Natural killer cell (primary cell): ENCODE measurements around the gene PNMA6E. TPM values are rescaled to one million over a fixed set of nuclear protein-coding genes. Genes with fewer than 3 reads are reported as not detected.

Experiments
- ATAC-seq, 3 donors: fragments of 150-1000 bp in 2 of 3; fragments of 200-7000 bp in 1 of 3; cut with Tn5 transposase; 1 replicate in 1 of 3; 2 replicates in 2 of 3; pipeline ENCODE4 v1.10.0; 2021; ENCODE audit warnings: mild to moderate bottlenecking in 2 of 3, moderate library complexity in 2 of 3
- DNase-seq, 2 donors: peaks; one replicate each; pipeline versions ENCODE4 v3.0.0 to v3.0.0-alpha.2; 2013 to 2021; ENCODE audit warnings: mixed read lengths in 1 of 2
- H3K27ac ChIP-seq: one replicate; pipeline ENCODE4 v1.5.1; 2013; ENCODE audit warnings: mild to moderate bottlenecking, low read length
- H3K27me3 ChIP-seq: one replicate; pipeline ENCODE4 v1.6.1; 2013; ENCODE audit warnings: low read length; ENCODE audit not compliant: control insufficient read depth, insufficient read depth
- H3K36me3 ChIP-seq: one replicate; pipeline ENCODE4 v1.6.1; 2013; ENCODE audit warnings: low read length; ENCODE audit not compliant: control insufficient read depth, insufficient read depth
- H3K4me1 ChIP-seq: one replicate; pipeline ENCODE4 v1.6.1; 2013; ENCODE audit warnings: low read length; ENCODE audit not compliant: control insufficient read depth, insufficient read depth
- H3K4me3 ChIP-seq: one replicate; pipeline ENCODE4 v1.5.1; 2013; ENCODE audit warnings: low read length
- H3K9me3 ChIP-seq: one replicate; pipeline ENCODE4 v1.6.1; 2013; ENCODE audit warnings: low read length; ENCODE audit not compliant: control insufficient read depth, insufficient read depth
- H3K27ac Mint-ChIP-seq, 2 donors: one replicate each; pipeline ENCODE4 v1.8.0; 2022; ENCODE audit warnings: mild to moderate bottlenecking in 2 of 2, mixed read lengths in 2 of 2, moderate library complexity in 1 of 2
- H3K27me3 Mint-ChIP-seq, 2 donors: one replicate each; pipeline ENCODE4 v1.8.0; 2022; ENCODE audit warnings: low read depth in 2 of 2, mixed read lengths in 2 of 2
- H3K36me3 Mint-ChIP-seq: one replicate; pipeline ENCODE4 v1.8.0; 2022; ENCODE audit warnings: mixed read lengths
- H3K4me1 Mint-ChIP-seq, 2 donors: one replicate each; pipeline ENCODE4 v1.8.0; 2022; ENCODE audit warnings: mixed read lengths in 2 of 2
- H3K4me3 Mint-ChIP-seq: one replicate; pipeline ENCODE4 v1.8.0; 2022; ENCODE audit warnings: mild to moderate bottlenecking, moderate library complexity, mixed read lengths
- H3K9me3 Mint-ChIP-seq, 2 donors: one replicate each; pipeline ENCODE4 v1.8.0; 2022; ENCODE audit warnings: mixed read lengths in 2 of 2
- WGBS: methylation state at CpG from one replicate; pipeline ENCODE4 v1.1.7; 2013; ENCODE audit warnings: missing lambda C conversion rate; ENCODE audit not compliant: insufficient coverage; 5-methylcytosine and 5-hydroxymethylcytosine counted together
- intact Hi-C: fragments of 100-400 bp; cut with micrococcal nuclease; formaldehyde crosslinking; loops from one replicate; pipeline ENCODE4 v1.14.2; 2022
- total RNA-seq, 4 donors: library from RNA; stranded (reverse); fragments of 120-200 nt in 1 of 4; gene quantifications; one replicate each; pipeline versions ENCODE4 v1.2.3 to v1.2.4, GENCODE V29; 2013 to 2022
- TF ChIP-seq, protein P1 (sequence below): fragments of 200-600 bp; IDR thresholded peaks from one replicate; pipeline ENCODE4 v1.8.0; 2022; ENCODE audit warnings: antibody characterized with exemption

Gene PNMA6E
- total RNA-seq, 3 donors from 2014 or later (not counting 1 experiment from before 2014, with no cell fraction given) = not detected

DNA sequence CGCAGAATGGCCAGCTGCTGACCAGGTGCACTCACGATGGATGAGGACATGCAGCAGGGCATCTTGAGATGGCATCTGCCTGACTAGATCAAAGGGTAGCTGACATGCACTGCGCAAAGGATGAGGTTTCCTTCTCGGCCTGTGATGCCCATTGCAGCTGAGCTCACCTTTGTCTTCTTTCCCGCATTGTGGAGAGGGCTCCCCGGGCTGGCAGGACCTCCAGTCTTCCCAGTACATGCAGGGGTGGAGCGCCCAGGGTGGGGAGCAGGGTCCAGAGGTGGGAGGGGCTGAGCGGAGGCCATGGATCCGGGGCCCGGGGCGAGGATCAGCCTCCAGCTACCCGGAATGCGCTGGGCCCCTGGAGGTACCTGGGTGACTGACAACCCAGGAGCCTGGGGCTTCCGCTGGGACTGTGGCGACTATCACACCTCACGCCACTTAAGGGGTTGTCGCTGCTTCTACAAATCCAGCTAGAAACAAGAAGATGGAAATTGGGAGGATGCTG lies 32.7 kb upstream of the PNMA6E start:
- WGBS = 95% methylated on average over 17 of the region's 17 CpGs
- ATAC-seq = no peak

DNA sequence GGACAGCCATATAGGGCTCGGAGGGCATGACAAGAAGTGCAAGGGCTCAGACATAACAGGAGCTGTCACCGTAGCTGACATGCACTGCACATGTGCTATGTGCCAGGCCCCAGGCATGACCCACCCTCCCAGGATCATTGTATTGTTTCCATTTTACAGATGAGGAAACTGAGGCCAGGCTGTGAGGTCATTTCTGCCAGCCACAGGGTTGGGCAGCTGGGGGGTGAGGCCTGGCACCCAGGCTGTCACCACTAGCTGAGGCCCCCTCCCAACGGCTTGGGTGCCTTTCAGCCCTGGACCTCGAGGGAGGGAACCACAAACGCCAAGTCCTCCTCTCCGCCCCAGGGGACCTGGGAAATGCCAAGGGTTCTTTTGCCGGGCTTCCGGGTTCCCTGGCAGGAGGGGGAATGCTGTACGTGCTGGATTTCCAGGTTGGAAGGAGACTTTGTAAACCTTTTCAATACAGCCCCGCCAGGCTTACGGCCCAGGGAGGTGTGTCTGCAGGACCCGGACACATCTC lies 32.1 kb upstream of the PNMA6E start:
- Mint-ChIP-seq H3K27me3 (peaks cover 0 to 14% of the 10 kb centered on the region in 2 donors), H3K4me3 (no peak overlapping the region), H3K4me1 (no peaks in the 10 kb centered on the region), H3K9me3 (no peaks in the 10 kb centered on the region), H3K36me3 (no peaks in the 10 kb centered on the region), H3K27ac (no peak overlapping the region)
- H3K27me3 ChIP-seq = no peaks in the 10 kb centered on the region
- WGBS = 90% methylated on average over 11 of the region's 12 CpGs
- no peak for ATAC-seq
- peaks cover 5% of the 10 kb centered on the region for H3K9me3 ChIP-seq
- no peaks in the 10 kb centered on the region for H3K36me3 ChIP-seq
- no peak overlapping the region for H3K4me3 ChIP-seq
- no peak for DNase-seq
- no peak overlapping the region for H3K27ac ChIP-seq
- no peaks in the 10 kb centered on the region for H3K4me1 ChIP-seq
- intact Hi-C loops = no loop called here
- TF ChIP-seq, protein P1, sequence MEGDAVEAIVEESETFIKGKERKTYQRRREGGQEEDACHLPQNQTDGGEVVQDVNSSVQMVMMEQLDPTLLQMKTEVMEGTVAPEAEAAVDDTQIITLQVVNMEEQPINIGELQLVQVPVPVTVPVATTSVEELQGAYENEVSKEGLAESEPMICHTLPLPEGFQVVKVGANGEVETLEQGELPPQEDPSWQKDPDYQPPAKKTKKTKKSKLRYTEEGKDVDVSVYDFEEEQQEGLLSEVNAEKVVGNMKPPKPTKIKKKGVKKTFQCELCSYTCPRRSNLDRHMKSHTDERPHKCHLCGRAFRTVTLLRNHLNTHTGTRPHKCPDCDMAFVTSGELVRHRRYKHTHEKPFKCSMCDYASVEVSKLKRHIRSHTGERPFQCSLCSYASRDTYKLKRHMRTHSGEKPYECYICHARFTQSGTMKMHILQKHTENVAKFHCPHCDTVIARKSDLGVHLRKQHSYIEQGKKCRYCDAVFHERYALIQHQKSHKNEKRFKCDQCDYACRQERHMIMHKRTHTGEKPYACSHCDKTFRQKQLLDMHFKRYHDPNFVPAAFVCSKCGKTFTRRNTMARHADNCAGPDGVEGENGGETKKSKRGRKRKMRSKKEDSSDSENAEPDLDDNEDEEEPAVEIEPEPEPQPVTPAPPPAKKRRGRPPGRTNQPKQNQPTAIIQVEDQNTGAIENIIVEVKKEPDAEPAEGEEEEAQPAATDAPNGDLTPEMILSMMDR = no peak

More for the DNA sequence above, 32.7 kb upstream of the PNMA6E start:
- no peak for DNase-seq
- H3K36me3 Mint-ChIP-seq = no peaks in the 10 kb centered on the region
- Histone ChIP-seq H3K9me3 (peaks cover 5% of the 10 kb centered on the region), H3K27me3 (no peaks in the 10 kb centered on the region), H3K4me1 (no peaks in the 10 kb centered on the region), H3K36me3 (no peaks in the 10 kb centered on the region), H3K27ac (no peak overlapping the region), H3K4me3 (no peak overlapping the region)
- no peak overlapping the region for H3K27ac Mint-ChIP-seq
- no peaks in the 10 kb centered on the region for H3K4me1 Mint-ChIP-seq
- H3K9me3 Mint-ChIP-seq = no peaks in the 10 kb centered on the region
- TF ChIP-seq, protein P1 = no peak
- no peak overlapping the region for H3K4me3 Mint-ChIP-seq
- H3K27me3 Mint-ChIP-seq = peaks cover 0 to 14% of the 10 kb centered on the region in 2 donors
- intact Hi-C loops = no loop called here

DNA sequence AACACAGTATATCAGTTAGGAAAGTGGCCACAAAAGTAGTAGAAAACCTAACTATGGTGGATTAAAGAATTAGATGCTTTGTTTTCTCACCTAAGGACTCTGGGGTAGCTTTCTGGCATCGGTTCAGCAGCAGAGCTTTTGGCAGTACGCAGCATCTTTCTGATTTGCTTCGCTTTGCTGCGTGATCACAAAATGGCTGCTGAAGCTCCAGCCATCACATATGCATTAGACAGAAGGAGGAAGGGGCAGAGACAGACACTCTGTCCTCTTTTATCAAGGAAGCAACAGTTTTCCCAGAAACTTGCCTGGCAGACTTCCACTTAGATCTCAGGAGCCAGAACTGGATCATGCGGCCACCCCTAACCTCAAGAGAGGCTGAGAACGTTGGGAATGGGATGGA lies 29.6 kb upstream of the PNMA6E start:
- H3K36me3 Mint-ChIP-seq = no peaks in the 10 kb centered on the region
- H3K27ac Mint-ChIP-seq = no peak overlapping the region

More for the DNA sequence above, 29.6 kb upstream of the PNMA6E start:
- H3K4me3 ChIP-seq = no peak overlapping the region
- H3K4me3 Mint-ChIP-seq = no peak overlapping the region
- intact Hi-C loops = no loop called here
- no peaks in the 10 kb centered on the region for H3K4me1 ChIP-seq
- H3K27me3 ChIP-seq = no peaks in the 10 kb centered on the region
- peaks cover 0 to 2% of the 10 kb centered on the region in 2 donors for H3K9me3 Mint-ChIP-seq
- H3K27me3 Mint-ChIP-seq = peaks cover 0 to 6% of the 10 kb centered on the region in 2 donors
- H3K4me1 Mint-ChIP-seq = no peaks in the 10 kb centered on the region
- H3K9me3 ChIP-seq = peaks cover 5% of the 10 kb centered on the region
- DNase-seq (no peak), ATAC-seq (no peak)
- TF ChIP-seq, protein P1 = no peak
- H3K27ac ChIP-seq = no peak overlapping the region
- H3K36me3 ChIP-seq = no peaks in the 10 kb centered on the region
- 97% methylated on average over 5 of the region's 6 CpGs for WGBS
